HCT116 (cell line): Measurements from ENCODE around the gene IPCEF1. TPM values are rescaled to one million over a fixed set of nuclear protein-coding genes. Genes with fewer than 3 reads are reported as not detected.

Source experiments
- ATAC-seq: fragments of 200-7000 bp; cut with Tn5 transposase; 2 replicates; pipeline ENCODE4 v1.9.1; 2020; ENCODE audit warnings: mild to moderate bottlenecking, moderate library complexity
- BruUV-seq: library from RNA; stranded (reverse); fragments of 400-500 nt; replicated peaks from 2 replicates; lab custom pipeline; 2021; lab: Mats Ljungman, UMichigan
- CTCF ChIA-PET: fragments of 300-600 bp; sonication (Branson Sonifier 250); formaldehyde crosslinking; loops from one replicate; lab custom pipeline; 2021; ENCODE audit warnings: antibody characterized with exemption; lab: Charles Lee
- POLR2A ChIA-PET: fragments of 300-600, 350-600 bp; sonication (Branson Sonifier 250); formaldehyde crosslinking; loops from one replicate; lab custom pipeline; 2021; ENCODE audit warnings: antibody characterized with exemption; lab: Charles Lee
- RAD21 ChIA-PET, 2 experiments: fragments of 300-600 bp; sonication (Branson Sonifier 250); formaldehyde crosslinking; loops; one replicate each; lab custom pipeline; 2023; ENCODE audit warnings: low total read pairs in 2 of 2; ENCODE audit not compliant: uncharacterized antibody in 2 of 2, unreplicated experiment in 2 of 2, low non-redundant PET in 1 of 2; lab: Charles Lee
- DNase-seq: peaks from one replicate; pipeline ENCODE4 v3.0.0-alpha.2; 2010; ENCODE audit warnings: low read depth, low spot score
- H2AFZ ChIP-seq: fragments of 200-600 bp; shearing (Covaris generic), sonication (generic); 2 replicates; pipeline ENCODE4 v1.6.1; 2017; ENCODE audit warnings: low read depth, mixed run types, mixed read lengths, antibody characterized with exemption, low read length; ENCODE audit not compliant: poor library complexity, severe bottlenecking
- H3K27ac ChIP-seq: 2 replicates; pipeline ENCODE4 v1.5.1; 2012; ENCODE audit warnings: low read depth, low read length
- H3K27me3 ChIP-seq: fragments of 200-600 bp; sonication (generic); 2 replicates; pipeline ENCODE4 v1.6.1; 2016; ENCODE audit warnings: mixed run types, low read length, mixed read lengths; ENCODE audit not compliant: insufficient read depth
- H3K36me3 ChIP-seq, 2 experiments: fragments of 200-500 bp in 1 of 2; fragments of 200-600 bp in 1 of 2; sonication (Bioruptor generic) in 1 of 2; sonication (generic) in 1 of 2; 2 replicates each; pipeline versions ENCODE4 v1.5.1 to v1.6.1; 2014 to 2016; ENCODE audit warnings: low read length in 2 of 2, inconsistent platforms in 1 of 2, mixed read lengths in 1 of 2, mixed run types in 1 of 2; ENCODE audit not compliant: insufficient read depth in 2 of 2, control insufficient read depth in 1 of 2
- H3K4me1 ChIP-seq, 2 experiments: fragments of 200-600 bp in 1 of 2; sonication (generic) in 1 of 2; 2 replicates each; pipeline versions ENCODE4 v1.5.1 to v1.6.1; 2012 to 2017; ENCODE audit warnings: low read length in 2 of 2, inconsistent platforms in 1 of 2, mild to moderate bottlenecking in 1 of 2, mixed read lengths in 1 of 2, mixed run types in 1 of 2, moderate library complexity in 1 of 2; ENCODE audit not compliant: insufficient read depth in 2 of 2, control insufficient read depth in 1 of 2
- H3K4me2 ChIP-seq: fragments of 200-600 bp; sonication (generic); 2 replicates; pipeline ENCODE4 v1.6.1; 2017; ENCODE audit warnings: mixed run types, low read length, mixed read lengths
- H3K4me3 ChIP-seq, 2 experiments: fragments of 200-600 bp in 1 of 2; sonication (generic) in 1 of 2; replicated peaks in 1 of 2; 2 replicates each; pipeline ENCODE4 v1.5.1; 2011 to 2016; ENCODE audit warnings: low read length in 2 of 2, control low read depth in 1 of 2, low read depth in 1 of 2, mild to moderate bottlenecking in 1 of 2, mixed read lengths in 1 of 2, mixed run types in 1 of 2
- H3K79me2 ChIP-seq: fragments of 200-600 bp; sonication (generic); 2 replicates; pipeline ENCODE4 v1.6.1; 2017; ENCODE audit warnings: mild to moderate bottlenecking, mixed run types, low read length, moderate library complexity, mixed read lengths; ENCODE audit not compliant: insufficient read depth
- H3K9ac ChIP-seq: fragments of 200-600 bp; sonication (generic); 2 replicates; pipeline ENCODE4 v1.6.1; 2016; ENCODE audit warnings: low read length, mixed read lengths
- H3K9me2 ChIP-seq: fragments of 200-600 bp; sonication (generic), shearing (Covaris generic); 2 replicates; pipeline ENCODE4 v1.6.1; 2017; ENCODE audit warnings: mixed run types, mild to moderate bottlenecking, moderate library complexity; ENCODE audit not compliant: insufficient read depth
- H3K9me3 ChIP-seq, 2 experiments: fragments of 200-500 bp in 1 of 2; fragments of 200-600 bp in 1 of 2; sonication (Bioruptor generic) in 1 of 2; sonication (generic) in 1 of 2; 2 replicates each; pipeline ENCODE4 v1.6.1; 2014 to 2017; ENCODE audit warnings: low read length in 2 of 2, mixed read lengths in 2 of 2, inconsistent platforms in 1 of 2, low read depth in 1 of 2, mild to moderate bottlenecking in 1 of 2, mixed run types in 1 of 2, moderate library complexity in 1 of 2; ENCODE audit not compliant: control insufficient read depth in 1 of 2, insufficient read depth in 1 of 2
- H4K20me1 ChIP-seq: fragments of 200-600 bp; sonication (generic), shearing (Covaris generic); 2 replicates; pipeline ENCODE4 v1.6.1; 2017; ENCODE audit warnings: mixed run types, mild to moderate bottlenecking, moderate library complexity; ENCODE audit not compliant: insufficient read depth
- CBX3 ChIP-seq: IDR thresholded peaks from 2 replicates; pipeline ENCODE4 v1.6.1; 2012; ENCODE audit warnings: low read depth
- CEBPB ChIP-seq: IDR thresholded peaks from 2 replicates; pipeline ENCODE4 v1.6.1; 2012; ENCODE audit warnings: low read depth
- EGR1 ChIP-seq: IDR thresholded peaks from 2 replicates; pipeline ENCODE4 v1.6.1; 2012; ENCODE audit warnings: low read depth
- ELF1 ChIP-seq: IDR thresholded peaks from 2 replicates; pipeline ENCODE4 v1.6.1; 2012; ENCODE audit warnings: low read depth, borderline replicate concordance
- EZH2 ChIP-seq: fragments of 200-600 bp; sonication (generic); IDR thresholded peaks from 2 replicates; pipeline ENCODE4 v1.6.1; 2017; ENCODE audit warnings: antibody characterized with exemption, mixed run types
- POLR2A ChIP-seq: IDR thresholded peaks from 2 replicates; pipeline ENCODE4 v1.7.0; 2011; ENCODE audit warnings: borderline replicate concordance; ENCODE audit not compliant: insufficient read depth, insufficient read length; ENCODE audit errors: extremely low read depth
- RAD21 ChIP-seq: IDR thresholded peaks from 2 replicates; pipeline ENCODE4 v1.6.1; 2012; ENCODE audit warnings: low read depth, mild to moderate bottlenecking
- SIN3A ChIP-seq: IDR thresholded peaks from 2 replicates; pipeline ENCODE4 v1.6.1; 2012; ENCODE audit warnings: low read depth
- TCF7L2 ChIP-seq: IDR thresholded peaks from 2 replicates; pipeline ENCODE4 v1.7.0; 2011; ENCODE audit warnings: borderline replicate concordance, inconsistent platforms; ENCODE audit not compliant: insufficient read depth, insufficient read length; ENCODE audit errors: extremely low read depth
- YY1 ChIP-seq: IDR thresholded peaks from 2 replicates; pipeline ENCODE4 v1.6.1; 2011; ENCODE audit warnings: low read length, low read depth, moderate library complexity, mild to moderate bottlenecking; ENCODE audit not compliant: insufficient replicate concordance; ENCODE audit errors: extremely low read depth
- ZFX ChIP-seq: fragments of 450-650 bp; IDR thresholded peaks from 2 replicates; pipeline ENCODE4 v1.6.1; 2017
- intact Hi-C: fragments of 100-400 bp; cut with micrococcal nuclease; formaldehyde crosslinking; loops from 2 replicates; pipeline ENCODE4 v1.10.0; 2022
- total RNA-seq: library from RNA; stranded (reverse); gene quantifications from one replicate; pipeline ENCODE4 v1.2.1, GENCODE V29; 2021; ENCODE audit not compliant: unreplicated experiment
- TF ChIP-seq, protein P1 (sequence below): IDR thresholded peaks from 2 replicates; pipeline ENCODE4 v1.6.1; 2012
- TF ChIP-seq, protein P2 (sequence below): IDR thresholded peaks from 2 replicates; pipeline ENCODE4 v1.6.1; 2012; ENCODE audit warnings: low read depth

Gene IPCEF1
- total RNA-seq, 1 experiment from 2014 or later = 0.32 TPM

DNA sequence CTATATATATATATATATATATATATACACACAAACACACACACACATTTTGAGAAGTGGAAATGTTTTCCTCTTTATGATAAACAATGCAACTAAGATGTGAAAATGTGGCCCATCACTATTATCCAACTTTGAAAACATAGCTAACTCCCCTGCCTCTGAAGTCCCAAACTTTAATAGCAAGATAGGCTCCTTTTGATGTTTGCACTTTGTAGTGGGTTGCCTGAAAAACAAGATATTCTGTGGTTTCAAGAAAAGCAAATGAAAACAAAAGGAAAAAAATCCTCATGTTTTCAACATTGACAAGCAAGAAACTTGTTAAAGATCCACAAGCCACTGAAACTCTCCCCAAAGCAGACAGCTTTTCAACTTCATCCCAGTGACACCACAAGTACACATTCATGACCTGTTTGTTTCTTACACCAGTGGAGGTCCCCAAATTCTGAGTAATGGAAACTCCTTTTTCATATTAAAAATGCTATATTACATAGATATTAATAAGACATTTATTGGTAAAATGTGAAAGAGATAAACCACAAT, 90.0 kb downstream of the IPCEF1 start:
- ChIA-PET CTCF (interaction anchor here (0.9 kb wide), 1 partner anchor 10 kb away, joined by 4 read pairs; no protein-coding TSS in a partner anchor), POLR2A (no interaction called here), RAD21 (no interaction called here)
- Histone ChIP-seq H4K20me1 (no peaks in the 10 kb centered on the region), H3K4me2 (no peak overlapping the region), H3K4me3 (no peak overlapping the region), H3K9ac (no peak overlapping the region), H3K9me3 (no peaks in the 10 kb centered on the region), H3K36me3 (no peaks in the 10 kb centered on the region), H3K27me3 (no peaks in the 10 kb centered on the region), H3K79me2 (no peaks in the 10 kb centered on the region), H3K4me1 (no peaks in the 10 kb centered on the region), H2AFZ (no peak overlapping the region), H3K27ac (no peak overlapping the region), H3K9me2 (no peaks in the 10 kb centered on the region)
- intact Hi-C loops = no loop called here
- BruUV-seq = no TSS peak
- no peak for DNase-seq
- no peak for ATAC-seq
- no peak for TF ChIP-seq EGR1
- no peak for TF ChIP-seq POLR2A
- TF ChIP-seq, protein P1, sequence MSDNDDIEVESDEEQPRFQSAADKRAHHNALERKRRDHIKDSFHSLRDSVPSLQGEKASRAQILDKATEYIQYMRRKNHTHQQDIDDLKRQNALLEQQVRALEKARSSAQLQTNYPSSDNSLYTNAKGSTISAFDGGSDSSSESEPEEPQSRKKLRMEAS = no peak
- TF ChIP-seq CEBPB = no peak
- no peak for TF ChIP-seq TCF7L2
- no peak for TF ChIP-seq RAD21
- no peak for TF ChIP-seq SIN3A

DNA sequence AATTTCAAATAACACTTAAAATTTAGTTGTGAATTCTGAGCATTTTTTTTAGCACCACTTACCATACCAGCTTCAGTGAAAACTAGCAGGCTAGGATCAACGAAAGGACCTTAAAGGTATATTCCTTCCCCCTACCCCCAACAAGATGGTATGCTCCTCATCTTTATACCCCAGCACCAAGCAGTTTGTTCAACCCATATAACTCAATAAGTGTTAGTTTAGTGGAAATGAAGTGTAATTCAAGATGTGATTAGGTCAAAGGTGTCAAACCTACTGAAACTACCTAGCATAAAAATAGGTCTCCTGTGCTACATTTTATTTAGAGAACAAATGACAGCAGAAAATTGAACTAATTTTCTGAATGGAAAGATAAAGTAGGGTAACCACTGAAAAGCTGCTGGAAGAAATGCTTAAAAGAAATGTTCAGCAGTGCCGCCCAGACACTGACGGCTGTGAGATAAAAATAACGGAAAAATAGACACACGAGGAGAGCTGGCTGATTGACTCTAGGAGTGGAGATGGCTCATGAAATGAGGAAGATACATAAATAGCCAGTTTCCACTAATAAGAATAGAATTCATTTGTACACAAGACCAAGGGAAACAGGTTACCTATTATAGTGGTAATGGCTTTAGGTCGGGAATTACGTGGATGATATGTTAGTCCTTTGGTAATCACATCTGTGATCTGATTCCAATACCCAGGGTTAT, 94.8 kb downstream of the IPCEF1 start:
- ChIA-PET RAD21 (no interaction called here), CTCF (no interaction called here), POLR2A (no interaction called here)
- Histone ChIP-seq H3K4me2 (no peak overlapping the region), H3K27me3 (no peaks in the 10 kb centered on the region), H3K9ac (no peak overlapping the region), H3K27ac (no peak overlapping the region), H3K4me1 (no peaks in the 10 kb centered on the region), H3K4me3 (no peak overlapping the region), H3K9me2 (no peaks in the 10 kb centered on the region), H4K20me1 (no peaks in the 10 kb centered on the region), H2AFZ (no peak overlapping the region), H3K9me3 (no peaks in the 10 kb centered on the region), H3K36me3 (no peaks in the 10 kb centered on the region), H3K79me2 (no peaks in the 10 kb centered on the region)
- DNase-seq (no peak), ATAC-seq (no peak)
- TF ChIP-seq, protein P2, sequence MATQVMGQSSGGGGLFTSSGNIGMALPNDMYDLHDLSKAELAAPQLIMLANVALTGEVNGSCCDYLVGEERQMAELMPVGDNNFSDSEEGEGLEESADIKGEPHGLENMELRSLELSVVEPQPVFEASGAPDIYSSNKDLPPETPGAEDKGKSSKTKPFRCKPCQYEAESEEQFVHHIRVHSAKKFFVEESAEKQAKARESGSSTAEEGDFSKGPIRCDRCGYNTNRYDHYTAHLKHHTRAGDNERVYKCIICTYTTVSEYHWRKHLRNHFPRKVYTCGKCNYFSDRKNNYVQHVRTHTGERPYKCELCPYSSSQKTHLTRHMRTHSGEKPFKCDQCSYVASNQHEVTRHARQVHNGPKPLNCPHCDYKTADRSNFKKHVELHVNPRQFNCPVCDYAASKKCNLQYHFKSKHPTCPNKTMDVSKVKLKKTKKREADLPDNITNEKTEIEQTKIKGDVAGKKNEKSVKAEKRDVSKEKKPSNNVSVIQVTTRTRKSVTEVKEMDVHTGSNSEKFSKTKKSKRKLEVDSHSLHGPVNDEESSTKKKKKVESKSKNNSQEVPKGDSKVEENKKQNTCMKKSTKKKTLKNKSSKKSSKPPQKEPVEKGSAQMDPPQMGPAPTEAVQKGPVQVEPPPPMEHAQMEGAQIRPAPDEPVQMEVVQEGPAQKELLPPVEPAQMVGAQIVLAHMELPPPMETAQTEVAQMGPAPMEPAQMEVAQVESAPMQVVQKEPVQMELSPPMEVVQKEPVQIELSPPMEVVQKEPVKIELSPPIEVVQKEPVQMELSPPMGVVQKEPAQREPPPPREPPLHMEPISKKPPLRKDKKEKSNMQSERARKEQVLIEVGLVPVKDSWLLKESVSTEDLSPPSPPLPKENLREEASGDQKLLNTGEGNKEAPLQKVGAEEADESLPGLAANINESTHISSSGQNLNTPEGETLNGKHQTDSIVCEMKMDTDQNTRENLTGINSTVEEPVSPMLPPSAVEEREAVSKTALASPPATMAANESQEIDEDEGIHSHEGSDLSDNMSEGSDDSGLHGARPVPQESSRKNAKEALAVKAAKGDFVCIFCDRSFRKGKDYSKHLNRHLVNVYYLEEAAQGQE = no peak
- no peak for TF ChIP-seq TCF7L2
- no peak for TF ChIP-seq ELF1
- no peak for TF ChIP-seq RAD21
- no peak for TF ChIP-seq ZFX
- TF ChIP-seq YY1 = no peak
- no peak for TF ChIP-seq POLR2A
- no peak for TF ChIP-seq SIN3A
- no peak for TF ChIP-seq CBX3
- no peak for TF ChIP-seq EZH2
- intact Hi-C loops = no loop called here
- BruUV-seq = no TSS peak
